CD4-positive, alpha-beta T cell (primary cell): ENCODE results near the gene ABCC6. TPM values are rescaled to one million over a fixed set of nuclear protein-coding genes. Genes with fewer than 3 reads are reported as not detected.

Experiments used
- ATAC-seq: fragments of 200-7000 bp; cut with Tn5 transposase; one replicate; pipeline ENCODE4 v1.10.0; 2022; ENCODE audit warnings: mild to moderate bottlenecking; ENCODE audit not compliant: poor library complexity
- CTCF ChIA-PET: fragments of 350-600 bp; sonication (Branson Sonifier 250); formaldehyde crosslinking; loops from one replicate; lab custom pipeline; 2021; ENCODE audit warnings: antibody characterized with exemption, inconsistent platforms; lab: Charles Lee
- POLR2A ChIA-PET: fragments of 350-600 bp; sonication (Branson Sonifier 250); formaldehyde crosslinking; loops from one replicate; lab custom pipeline; 2021; ENCODE audit warnings: antibody characterized with exemption, inconsistent platforms; lab: Charles Lee
- DNase-seq, 14 experiments: peaks; one replicate each; pipeline ENCODE4 v3.0.0-alpha.2; 2013 to 2020; ENCODE audit warnings: mixed read lengths in 2 of 14
- H3K27ac ChIP-seq, 2 donors: one replicate each; pipeline versions ENCODE4 v1.5.1 to v1.7.0; 2013; ENCODE audit warnings: low read length in 2 of 2, low read depth in 1 of 2, mild to moderate bottlenecking in 1 of 2
- H3K27me3 ChIP-seq, 2 experiments: 1 replicate in 1 of 2; 2 replicates in 1 of 2; pipeline versions ENCODE4 v1.6.1 to v1.7.0; 2013; ENCODE audit warnings: low read length in 2 of 2, control low read depth in 1 of 2, mild to moderate bottlenecking in 1 of 2, moderate library complexity in 1 of 2; ENCODE audit not compliant: insufficient read depth in 2 of 2, control insufficient read depth in 1 of 2
- H3K36me3 ChIP-seq: one replicate; pipeline ENCODE4 v1.6.1; 2013; ENCODE audit warnings: low read length, control low read depth; ENCODE audit not compliant: insufficient read depth
- H3K4me1 ChIP-seq: one replicate; pipeline ENCODE4 v1.6.1; 2013; ENCODE audit warnings: low read length, control low read depth; ENCODE audit not compliant: insufficient read depth
- H3K4me3 ChIP-seq: one replicate; pipeline ENCODE4 v1.5.1; 2013; ENCODE audit warnings: mild to moderate bottlenecking, low read length, moderate library complexity
- H3K9me3 ChIP-seq, 2 experiments: 1 replicate in 1 of 2; 2 replicates in 1 of 2; pipeline versions ENCODE4 v1.6.1 to v1.7.0; 2013; ENCODE audit warnings: low read length in 2 of 2, mild to moderate bottlenecking in 2 of 2, control low read depth in 1 of 2, moderate library complexity in 1 of 2; ENCODE audit not compliant: control insufficient read depth in 1 of 2, insufficient read depth in 1 of 2
- H3K27ac Mint-ChIP-seq: one replicate; pipeline ENCODE4 v1.8.0; 2020; ENCODE audit warnings: mixed read lengths
- H3K27me3 Mint-ChIP-seq: one replicate; pipeline ENCODE4 v1.8.0; 2021; ENCODE audit warnings: mixed read lengths
- H3K36me3 Mint-ChIP-seq: one replicate; pipeline ENCODE4 v1.8.0; 2021; ENCODE audit warnings: low read depth, mixed read lengths
- H3K4me1 Mint-ChIP-seq: one replicate; pipeline ENCODE4 v1.8.0; 2021; ENCODE audit warnings: low read depth, mixed read lengths
- H3K4me3 Mint-ChIP-seq: one replicate; pipeline ENCODE4 v1.8.0; 2020; ENCODE audit warnings: mild to moderate bottlenecking, mixed read lengths
- H3K9me3 Mint-ChIP-seq: one replicate; pipeline ENCODE4 v1.8.0; 2020; ENCODE audit warnings: mixed read lengths
- CTCF ChIP-seq: fragments of 200-600 bp; IDR thresholded peaks from one replicate; pipeline ENCODE4 v1.8.0; 2022; ENCODE audit warnings: antibody characterized with exemption, mild to moderate bottlenecking
- intact Hi-C, 2 experiments: fragments of 100-400 bp; cut with DNase I in 1 of 2; cut with micrococcal nuclease in 1 of 2; formaldehyde crosslinking; loops; one replicate each; pipeline versions ENCODE4 v1.15.1 to v1.9.0; 2023 to 2025; cut with DNase I, micrococcal nuclease
- total RNA-seq, 174 experiments: library from RNA in 2 of 174; stranded (reverse) in 2 of 174; gene quantifications; one replicate each; pipeline ENCODE4 v1.2.3 and lab custom pipeline; 2021 to 2026

ABCC6 gene
- total RNA-seq, 2 experiments from 2014 or later = not detected

- Mint-ChIP-seq H3K27me3 (peaks cover 6% of the 10 kb centered on the region), H3K4me3 (no peak overlapping the region), H3K27ac (no peak overlapping the region), H3K9me3 (peaks cover 10% of the 10 kb centered on the region), H3K4me1 (no peaks in the 10 kb centered on the region), H3K36me3 (no peaks in the 10 kb centered on the region)
- no peaks in the 10 kb centered on the region for H3K27me3 ChIP-seq
- ATAC-seq = no peak
- POLR2A ChIA-PET = no interaction called here
- no peak for DNase-seq
- no peak overlapping the region for H3K27ac ChIP-seq
- peaks cover 23 to 24% of the 10 kb centered on the region in 2 experiments for H3K9me3 ChIP-seq
- H3K4me3 ChIP-seq = no peak overlapping the region
- intact Hi-C loops = no loop called here
- no peaks in the 10 kb centered on the region for H3K4me1 ChIP-seq
- TF ChIP-seq CTCF = no peak
- no peaks in the 10 kb centered on the region for H3K36me3 ChIP-seq
- CTCF ChIA-PET = no interaction called here
These were observed 64.4 kb downstream of the ABCC6 start for GRCh38 chr16:16158741-16159374.

DNA sequence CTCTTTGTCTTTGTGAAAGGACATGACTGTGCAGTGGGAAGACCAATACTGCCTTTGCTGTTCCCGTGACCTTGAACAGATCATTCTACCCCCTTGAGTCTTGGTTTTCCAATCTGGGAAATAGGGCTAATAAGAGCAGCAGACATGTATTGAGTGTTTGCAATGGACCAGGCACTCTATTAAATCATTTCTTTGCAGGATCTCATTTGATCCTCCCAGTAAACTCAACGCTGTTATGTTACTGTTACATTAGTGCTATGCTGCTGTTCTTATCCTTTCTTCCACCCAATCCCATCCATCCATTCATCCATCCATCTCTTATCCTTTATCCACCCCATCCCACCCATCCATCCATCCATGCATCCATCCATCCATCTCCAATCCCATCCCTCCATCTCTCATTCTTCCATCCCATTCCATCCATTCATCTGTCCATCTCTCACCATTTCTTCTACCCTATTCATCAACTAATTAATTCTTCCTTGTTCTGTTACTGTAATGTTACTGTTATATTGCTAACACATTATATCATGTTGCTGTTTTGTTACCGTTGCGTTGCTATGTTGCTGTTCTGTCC is 65.1 kb downstream of the ABCC6 start:
- Histone ChIP-seq H3K4me1 (no peaks in the 10 kb centered on the region), H3K36me3 (no peaks in the 10 kb centered on the region), H3K27me3 (no peaks in the 10 kb centered on the region), H3K9me3 (peaks cover 23 to 24% of the 10 kb centered on the region in 2 experiments), H3K4me3 (no peak overlapping the region), H3K27ac (no peak overlapping the region)
- intact Hi-C loops = no loop called here
- H3K27ac Mint-ChIP-seq = no peak overlapping the region
- CTCF ChIA-PET = no interaction called here
- peaks cover 6% of the 10 kb centered on the region for H3K27me3 Mint-ChIP-seq
- DNase-seq (no peak), ATAC-seq (no peak)
- POLR2A ChIA-PET = no interaction called here
- H3K4me1 Mint-ChIP-seq = no peaks in the 10 kb centered on the region
- no peaks in the 10 kb centered on the region for H3K36me3 Mint-ChIP-seq
- H3K4me3 Mint-ChIP-seq = no peak overlapping the region
- H3K9me3 Mint-ChIP-seq = peaks cover 10% of the 10 kb centered on the region
- TF ChIP-seq CTCF = no peak

DNA sequence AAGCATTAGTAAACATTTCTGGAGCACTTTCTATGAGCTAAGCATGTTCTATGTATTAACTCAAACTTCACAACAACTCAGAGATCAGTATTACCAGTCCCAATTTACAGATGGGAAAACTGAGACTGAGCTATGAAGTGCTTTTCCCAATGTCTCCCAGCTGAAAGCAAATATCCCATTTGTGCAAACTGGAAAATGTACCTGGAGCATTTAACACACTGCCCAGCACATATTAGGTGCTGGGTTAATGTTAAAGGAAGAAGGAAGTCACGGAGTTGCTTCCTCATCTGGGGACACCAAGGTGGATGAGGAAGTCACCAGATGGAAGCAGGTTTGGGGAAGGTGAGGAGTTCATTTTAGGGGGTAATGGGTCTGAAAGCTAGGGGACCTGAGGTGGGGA is 66.1 kb downstream of the ABCC6 start:
- ChIA-PET CTCF (interaction anchor here (0.6 kb wide), 1 partner anchor 733 kb away, joined by 4 read pairs; no protein-coding TSS in a partner anchor), POLR2A (no interaction called here)
- H3K4me3 ChIP-seq = no peak overlapping the region
- H3K36me3 Mint-ChIP-seq = no peaks in the 10 kb centered on the region
- H3K27me3 ChIP-seq = no peaks in the 10 kb centered on the region
- peaks cover 23 to 24% of the 10 kb centered on the region in 2 experiments for H3K9me3 ChIP-seq
- intact Hi-C loops = no loop called here
- peaks cover 10% of the 10 kb centered on the region for H3K9me3 Mint-ChIP-seq
- no peak overlapping the region for H3K27ac Mint-ChIP-seq
- H3K4me1 ChIP-seq = no peaks in the 10 kb centered on the region
- H3K36me3 ChIP-seq = no peaks in the 10 kb centered on the region
- DNase-seq (no peak), ATAC-seq (no peak)
- TF ChIP-seq CTCF = no peak
- no peak overlapping the region for H3K27ac ChIP-seq
- no peak overlapping the region for H3K4me3 Mint-ChIP-seq
- H3K27me3 Mint-ChIP-seq = no peaks in the 10 kb centered on the region
- H3K4me1 Mint-ChIP-seq = no peaks in the 10 kb centered on the region
